Measurements from ENCODE around the gene MAVS.
A peak's percentile ranks its signal among the peaks of the same experiment; 100 is the strongest.

MAVS gene

GRCh38 chr20:3846740-3847428, at the start of gene MAVS:
Gene MAVS, plus strand, starts transcription at chr20:3846834. Its CDS starts 7,791 bp downstream, at chr20:3854625.
- FAIRE-seq = no peak

GRCh38 chr20:3797226-3797545, 49.4 kb upstream of the MAVS start:
- FAIRE-seq = no peak

- FAIRE-seq = no peak
Measured at GRCh38 chr20:3797592-3798372, 48.9 kb upstream of the MAVS start.

- no peak for FAIRE-seq
Measured at GRCh38 chr20:3798373-3798768, 48.3 kb upstream of the MAVS start.

- FAIRE-seq = no peak
Measured at GRCh38 chr20:3798908-3799248, 47.8 kb upstream of the MAVS start.

- no peak for FAIRE-seq
Measured at GRCh38 chr20:3800256-3800877, 46.3 kb upstream of the MAVS start.

GRCh38 chr20:3800878-3801260, 45.8 kb upstream of the MAVS start:
- FAIRE-seq = no peak

- no peak for FAIRE-seq
Measured at GRCh38 chr20:3801299-3801698, 45.3 kb upstream of the MAVS start.

- no peak for FAIRE-seq
Measured at GRCh38 chr20:3801846-3802245, 44.8 kb upstream of the MAVS start.

GRCh38 chr20:3802524-3803239, 44.0 kb upstream of the MAVS start:
- no peak for FAIRE-seq

- no peak for FAIRE-seq
Measured at GRCh38 chr20:3803289-3803688, 43.3 kb upstream of the MAVS start.

- FAIRE-seq = no peak
Measured at GRCh38 chr20:3803854-3804253, 42.8 kb upstream of the MAVS start.

GRCh38 chr20:3804254-3804751, 42.3 kb upstream of the MAVS start:
- no peak for FAIRE-seq

GRCh38 chr20:3804781-3805180, 41.9 kb upstream of the MAVS start:
- FAIRE-seq = no peak

GRCh38 chr20:3808544-3808943, 38.1 kb upstream of the MAVS start:
- no peak for FAIRE-seq

GRCh38 chr20:3811467-3812258, 35.0 kb upstream of the MAVS start:
- peak; percentile 77 for FAIRE-seq

GRCh38 chr20:3812259-3812681, 34.4 kb upstream of the MAVS start:
- no peak for FAIRE-seq

- no peak for FAIRE-seq
Measured at GRCh38 chr20:3812975-3813847, 33.4 kb upstream of the MAVS start.

- no peak for FAIRE-seq
Measured at GRCh38 chr20:3813848-3814581, 32.6 kb upstream of the MAVS start.

- FAIRE-seq = no peak
Measured at GRCh38 chr20:3814928-3815495, 31.6 kb upstream of the MAVS start.
